ENCODE results near the gene CPT1A.

The CPT1A gene

GRCh38 chr11:68711114-68711513 lies 130.6 kb downstream of the CPT1A start:
- TF ChIP-seq MYC (IDR thresholded peaks at IDR 0.05; ENCODE audit: low read depth, low read length) = no peak
- TF ChIP-seq MAX (IDR thresholded peaks at IDR 0.05; ENCODE audit: low read depth, low read length) = no peak
- TF ChIP-seq CTCF (IDR thresholded peaks at IDR 0.05; ENCODE audit: low read depth, low read length) = no peak
- TF ChIP-seq POLR2A (IDR thresholded peaks at IDR 0.05; ENCODE audit: extremely low read depth, insufficient read length) = no peak
- H3K4me3 ChIP-seq (ENCODE audit: low read depth, low read length) = no peak overlapping the region
- DNase-seq (ENCODE audit: low read depth) = no peak

DNA sequence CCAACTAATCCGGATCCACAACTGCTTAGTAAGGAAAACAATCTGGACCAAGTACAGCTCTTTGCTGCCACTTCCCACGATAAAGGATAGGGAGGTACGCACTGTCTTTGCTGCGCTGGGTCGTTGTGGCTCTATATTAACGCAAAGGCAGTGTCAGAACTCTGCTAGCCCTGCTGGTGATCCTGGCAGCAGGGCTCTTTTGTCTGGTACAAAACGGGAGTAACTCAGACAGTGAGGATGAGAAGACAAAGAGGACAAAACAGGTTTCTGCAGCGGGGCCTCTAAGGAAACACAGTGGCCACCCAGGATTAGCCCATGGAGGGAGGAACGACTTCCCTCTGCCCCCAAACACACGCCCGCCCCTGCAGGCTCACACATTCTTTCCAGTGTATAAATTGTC lies 131.3 kb downstream of the CPT1A start:
- H3K4me3 ChIP-seq (ENCODE audit: low read depth, low read length) = no peak overlapping the region
- DNase-seq (ENCODE audit: low read depth) = no peak
- TF ChIP-seq POLR2A (IDR thresholded peaks at IDR 0.05; ENCODE audit: extremely low read depth, insufficient read length) (no peak), MAX (IDR thresholded peaks at IDR 0.05; ENCODE audit: low read depth, low read length) (no peak), MYC (IDR thresholded peaks at IDR 0.05; ENCODE audit: low read depth, low read length) (no peak), CTCF (IDR thresholded peaks at IDR 0.05; ENCODE audit: low read depth, low read length) (no peak)

DNA sequence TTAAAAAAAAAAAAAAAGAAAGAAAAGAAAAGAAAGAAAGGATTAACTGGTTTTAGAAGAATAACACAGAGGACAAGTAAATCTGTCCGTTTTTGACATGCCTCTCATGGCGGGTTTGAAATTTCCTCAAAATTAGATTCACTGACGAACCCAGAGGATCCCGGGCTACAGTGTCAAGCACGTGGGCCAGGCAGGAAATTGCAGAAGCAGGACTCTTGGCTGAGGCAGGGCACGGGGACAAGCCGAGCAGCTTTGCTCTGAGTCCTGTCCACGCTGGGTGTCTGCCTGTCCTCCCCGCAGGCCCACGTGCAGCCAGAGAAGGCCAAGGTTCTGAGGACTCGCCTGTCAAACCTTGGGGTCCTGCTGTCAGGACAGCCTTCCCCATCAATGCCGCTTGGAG lies 132.7 kb downstream of the CPT1A start:
- no peak overlapping the region for H3K4me3 ChIP-seq (ENCODE audit: low read depth, low read length)
- DNase-seq (ENCODE audit: low read depth) = no peak
- peak; percentile 56 for TF ChIP-seq MAX (IDR thresholded peaks at IDR 0.05; ENCODE audit: low read depth, low read length)
- no peak for TF ChIP-seq POLR2A (IDR thresholded peaks at IDR 0.05; ENCODE audit: extremely low read depth, insufficient read length)

DNA sequence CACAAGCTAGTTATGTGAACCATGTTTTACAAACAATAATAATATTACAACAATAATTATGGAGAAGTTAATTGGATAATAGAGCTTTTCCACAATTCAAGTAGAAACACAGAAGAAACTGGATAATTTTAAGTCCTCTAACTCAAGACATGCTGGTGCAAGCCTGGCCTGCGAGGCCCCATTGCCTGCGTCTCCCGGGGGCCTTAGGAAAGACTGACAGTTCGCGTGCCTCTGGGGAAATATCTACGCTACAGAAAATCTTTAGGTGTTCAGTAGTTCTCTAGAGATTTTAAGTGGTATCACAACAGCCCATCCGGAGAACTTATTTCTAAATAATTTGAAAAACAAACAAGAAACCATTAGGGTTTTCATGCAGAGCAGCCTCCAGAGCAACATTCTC lies 134.2 kb downstream of the CPT1A start:
- no peak overlapping the region for H3K4me3 ChIP-seq (ENCODE audit: low read depth, low read length)
- DNase-seq (ENCODE audit: low read depth) = peak; percentile 66
- no peak for TF ChIP-seq CTCF (IDR thresholded peaks at IDR 0.05; ENCODE audit: low read depth, low read length)
- no peak for TF ChIP-seq MAX (IDR thresholded peaks at IDR 0.05; ENCODE audit: low read depth, low read length)
- no peak for TF ChIP-seq POLR2A (IDR thresholded peaks at IDR 0.05; ENCODE audit: extremely low read depth, insufficient read length)
- TF ChIP-seq MYC (IDR thresholded peaks at IDR 0.05; ENCODE audit: low read depth, low read length) = no peak

DNA sequence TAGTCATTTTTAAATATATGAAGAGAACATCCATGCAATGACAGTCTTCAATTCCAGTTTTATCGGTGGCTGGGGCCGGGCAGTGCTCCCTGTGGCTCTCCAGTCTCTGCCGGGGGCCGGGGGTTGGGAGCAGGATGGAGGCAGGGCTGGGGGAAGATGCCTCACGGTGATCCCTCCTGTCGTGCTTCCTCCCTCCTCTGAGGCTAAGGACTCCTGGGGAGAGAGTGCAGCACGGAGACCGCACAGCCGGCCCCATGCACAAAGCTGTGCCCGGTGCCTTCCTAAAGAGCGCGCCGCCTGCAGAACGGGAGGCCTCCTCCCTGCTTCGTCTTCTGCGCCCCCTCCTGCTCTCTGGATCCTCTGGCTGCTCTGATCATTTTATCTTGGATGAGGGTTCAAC lies 136.8 kb downstream of the CPT1A start:
- H3K4me3 ChIP-seq (ENCODE audit: low read depth, low read length) = no peak overlapping the region
- TF ChIP-seq MAX (IDR thresholded peaks at IDR 0.05; ENCODE audit: low read depth, low read length) (no peak), CTCF (IDR thresholded peaks at IDR 0.05; ENCODE audit: low read depth, low read length) (no peak), MYC (IDR thresholded peaks at IDR 0.05; ENCODE audit: low read depth, low read length) (no peak), POLR2A (IDR thresholded peaks at IDR 0.05; ENCODE audit: extremely low read depth, insufficient read length) (no peak)
- DNase-seq (ENCODE audit: low read depth) = no peak
